Peyer's patch (tissue), 4 donors: ENCODE measurements around the gene PRIMA1. TPM values are rescaled to one million over a fixed set of nuclear protein-coding genes. Genes with fewer than 3 reads are reported as not detected.

ENCODE experiments used
- DNase-seq, 3 donors: peaks; one replicate each; pipeline ENCODE4 v3.0.0-alpha.2; 2017 to 2019
- H3K27ac ChIP-seq, 4 donors: fragments of 200-600 bp; sonication (generic); one replicate each; pipeline ENCODE4 v1.5.1; 2016 to 2019
- H3K27me3 ChIP-seq, 2 donors: fragments of 200-600 bp; sonication (generic); one replicate each; pipeline ENCODE4 v1.5.1; 2019
- H3K36me3 ChIP-seq, 3 donors: fragments of 200-600 bp; sonication (generic); one replicate each; pipeline ENCODE4 v1.5.1; 2016 to 2019
- H3K4me1 ChIP-seq, 4 donors: fragments of 200-600 bp; sonication (generic); one replicate each; pipeline ENCODE4 v1.5.1; 2016 to 2019
- H3K4me3 ChIP-seq, 4 donors: fragments of 200-600 bp; sonication (generic); 1 replicate in 3 of 4; 2 replicates in 1 of 4; pipeline ENCODE4 v1.5.1; 2016 to 2019; ENCODE audit warnings: mild to moderate bottlenecking in 1 of 4
- H3K9me3 ChIP-seq, 4 donors: fragments of 200-600 bp; sonication (generic); one replicate each; pipeline ENCODE4 v1.5.1; 2016 to 2019; ENCODE audit warnings: mild to moderate bottlenecking in 1 of 4
- POLR2A ChIP-seq, 2 donors: fragments of 450-650 bp; IDR thresholded peaks; one replicate each; pipeline ENCODE4 v1.5.1; 2017; ENCODE audit warnings: antibody characterized with exemption in 2 of 2, mild to moderate bottlenecking in 2 of 2, moderate library complexity in 2 of 2
- total RNA-seq, 4 donors: library from RNA; depleted of rRNA; stranded (reverse); fragments of >200 nt; gene quantifications; one replicate each; pipeline ENCODE4 v1.1.0, GENCODE V29; 2016
- TF ChIP-seq, protein P1 (sequence below), 6 experiments: fragments of 450-650 bp in 4 of 6; fragments of 200-600 bp in 2 of 6; sonication (generic) in 1 of 6; IDR thresholded peaks; one replicate each; pipeline ENCODE4 v1.5.1; 2017 to 2019; ENCODE audit warnings: antibody characterized with exemption in 6 of 6, mild to moderate bottlenecking in 3 of 6, moderate library complexity in 1 of 6

PRIMA1 gene
- total RNA-seq, 4 donors from 2014 or later: 1.2 to 5.1 (median 3.0) TPM

DNA sequence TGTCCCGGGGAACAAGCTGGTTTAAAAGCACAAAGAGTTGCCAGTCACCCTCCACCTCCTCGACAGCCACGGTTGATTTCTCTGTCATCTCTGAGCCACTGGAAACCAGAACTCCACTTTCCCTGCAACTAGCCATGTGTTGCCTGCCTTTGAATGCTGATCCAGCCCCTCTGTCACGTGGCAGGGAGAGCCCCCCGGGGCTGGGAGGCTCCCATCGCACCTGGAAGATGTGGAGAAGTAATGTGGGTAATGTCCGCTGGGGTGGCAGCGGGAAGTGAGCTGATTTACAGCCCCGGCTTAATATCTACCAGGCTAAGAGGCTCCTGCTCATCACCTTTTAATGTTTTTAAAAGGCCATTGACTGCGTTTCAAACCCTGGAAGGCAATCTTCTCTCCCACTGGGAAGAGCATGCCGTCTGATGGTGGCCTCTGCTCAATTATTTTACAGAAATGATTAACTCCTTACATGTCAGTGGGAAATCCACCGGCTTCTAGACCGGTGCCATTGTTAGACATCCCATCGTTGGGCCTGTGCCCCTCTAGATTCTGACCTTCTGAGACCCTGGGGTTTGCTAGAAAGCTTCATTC is 7.4 kb downstream of the PRIMA1 start:
- Histone ChIP-seq H3K4me1 (no peaks in the 10 kb centered on the region), H3K27ac (no peak overlapping the region), H3K36me3 (no peaks in the 10 kb centered on the region), H3K4me3 (no peak overlapping the region), H3K9me3 (no peaks in the 10 kb centered on the region), H3K27me3 (no peaks in the 10 kb centered on the region)
- no peak for TF ChIP-seq POLR2A (IDR thresholded peaks at IDR 0.05)
- TF ChIP-seq, protein P1, sequence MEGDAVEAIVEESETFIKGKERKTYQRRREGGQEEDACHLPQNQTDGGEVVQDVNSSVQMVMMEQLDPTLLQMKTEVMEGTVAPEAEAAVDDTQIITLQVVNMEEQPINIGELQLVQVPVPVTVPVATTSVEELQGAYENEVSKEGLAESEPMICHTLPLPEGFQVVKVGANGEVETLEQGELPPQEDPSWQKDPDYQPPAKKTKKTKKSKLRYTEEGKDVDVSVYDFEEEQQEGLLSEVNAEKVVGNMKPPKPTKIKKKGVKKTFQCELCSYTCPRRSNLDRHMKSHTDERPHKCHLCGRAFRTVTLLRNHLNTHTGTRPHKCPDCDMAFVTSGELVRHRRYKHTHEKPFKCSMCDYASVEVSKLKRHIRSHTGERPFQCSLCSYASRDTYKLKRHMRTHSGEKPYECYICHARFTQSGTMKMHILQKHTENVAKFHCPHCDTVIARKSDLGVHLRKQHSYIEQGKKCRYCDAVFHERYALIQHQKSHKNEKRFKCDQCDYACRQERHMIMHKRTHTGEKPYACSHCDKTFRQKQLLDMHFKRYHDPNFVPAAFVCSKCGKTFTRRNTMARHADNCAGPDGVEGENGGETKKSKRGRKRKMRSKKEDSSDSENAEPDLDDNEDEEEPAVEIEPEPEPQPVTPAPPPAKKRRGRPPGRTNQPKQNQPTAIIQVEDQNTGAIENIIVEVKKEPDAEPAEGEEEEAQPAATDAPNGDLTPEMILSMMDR (IDR thresholded peaks at IDR 0.05): no peak
- DNase-seq: no peak

GRCh38 chr14:93778856-93779629 is 9.2 kb downstream of the PRIMA1 start:
- Histone ChIP-seq H3K27me3 (no peaks in the 10 kb centered on the region), H3K27ac (peak overlapping the region in 1 of 4 donors; percentile 8), H3K9me3 (no peaks in the 10 kb centered on the region), H3K36me3 (no peaks in the 10 kb centered on the region), H3K4me1 (no peaks in the 10 kb centered on the region), H3K4me3 (no peak overlapping the region)
- DNase-seq: no peak
- TF ChIP-seq, protein P1 (IDR thresholded peaks at IDR 0.05): no peak
- TF ChIP-seq POLR2A (IDR thresholded peaks at IDR 0.05): no peak

DNA sequence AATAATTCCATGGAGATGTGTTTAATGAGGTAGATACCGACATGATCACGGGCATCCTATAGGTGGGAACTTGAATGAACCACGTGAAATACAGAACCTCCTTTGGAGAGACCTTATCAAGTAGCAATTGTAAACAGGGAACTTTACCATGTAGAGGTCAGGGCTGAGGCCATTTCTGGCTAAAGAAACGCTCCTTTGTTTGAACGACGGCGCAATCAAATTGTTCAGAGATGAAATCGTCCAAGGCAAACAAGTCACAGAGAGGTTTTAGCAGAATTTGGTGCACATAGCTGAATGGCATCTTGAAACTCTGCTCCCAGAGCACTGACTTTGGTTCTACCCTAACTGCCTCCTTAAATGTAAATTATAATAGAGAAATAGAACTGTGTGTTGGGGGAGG is 9.8 kb downstream of the PRIMA1 start:
- DNase-seq: no peak
- H3K36me3 ChIP-seq: no peaks in the 10 kb centered on the region
- no peaks in the 10 kb centered on the region for H3K9me3 ChIP-seq
- no peak overlapping the region for H3K27ac ChIP-seq
- H3K27me3 ChIP-seq: no peaks in the 10 kb centered on the region
- H3K4me3 ChIP-seq: no peak overlapping the region
- no peaks in the 10 kb centered on the region for H3K4me1 ChIP-seq
- TF ChIP-seq, protein P1 (IDR thresholded peaks at IDR 0.05): no peak
- TF ChIP-seq POLR2A (IDR thresholded peaks at IDR 0.05): no peak

DNA sequence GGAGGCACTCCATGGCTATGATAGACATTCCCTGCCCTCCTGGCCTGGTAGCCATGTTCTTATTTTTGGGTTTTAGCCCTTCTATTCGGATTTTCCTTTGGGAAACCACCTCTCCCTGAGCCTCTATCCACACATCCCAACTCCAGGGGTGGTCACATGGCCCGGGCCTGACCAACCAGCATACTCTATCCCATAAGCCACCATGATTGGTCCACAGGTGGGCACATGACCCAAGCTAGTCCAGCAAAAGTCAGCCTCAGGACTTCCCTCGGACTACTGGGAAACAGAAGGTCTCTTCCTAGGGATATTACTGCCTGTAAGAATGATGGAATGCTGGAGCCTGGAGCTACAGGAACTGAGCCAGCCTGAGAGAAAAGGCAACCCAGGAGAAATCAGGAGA is 12.5 kb downstream of the PRIMA1 start:
- Histone ChIP-seq H3K36me3 (no peaks in the 10 kb centered on the region), H3K4me1 (no peaks in the 10 kb centered on the region), H3K4me3 (no peak overlapping the region), H3K9me3 (no peaks in the 10 kb centered on the region), H3K27ac (peak overlapping the region in 1 of 4 donors; percentile 26), H3K27me3 (no peaks in the 10 kb centered on the region)
- TF ChIP-seq, protein P1 (IDR thresholded peaks at IDR 0.05): no peak
- TF ChIP-seq POLR2A (IDR thresholded peaks at IDR 0.05): no peak
- DNase-seq: no peak

GRCh38 chr14:93775158-93775557 is 13.1 kb downstream of the PRIMA1 start:
- no peak overlapping the region for H3K4me3 ChIP-seq
- DNase-seq: no peak
- TF ChIP-seq POLR2A (IDR thresholded peaks at IDR 0.05): no peak
- TF ChIP-seq, protein P1 (IDR thresholded peaks at IDR 0.05): no peak
- H3K36me3 ChIP-seq: no peaks in the 10 kb centered on the region
- no peaks in the 10 kb centered on the region for H3K27me3 ChIP-seq
- no peaks in the 10 kb centered on the region for H3K9me3 ChIP-seq
- no peaks in the 10 kb centered on the region for H3K4me1 ChIP-seq
- H3K27ac ChIP-seq: no peak overlapping the region
